ENCODE measurements around the gene COQ3. TPM values are rescaled to one million over a fixed set of nuclear protein-coding genes. Genes with fewer than 3 reads are reported as not detected.
A peak's percentile ranks its signal among the peaks of the same experiment; 100 is the strongest.
"Not testable (repeated sequence)": the region's sequence is repeated elsewhere in the genome, so short reads cannot be mapped to it uniquely, and the experiment has no call there.

The COQ3 gene
- total and polyA plus RNA-seq, 8 donors, result 3.3 to 12.7 (median 11.0) TPM

- intact Hi-C loops (cut with DNase I), result no loop called here
- Histone ChIP-seq H3K36me3 (no peaks in the 10 kb centered on the region), H3K4me1 (no peaks in the 10 kb centered on the region), H3K27me3 (peaks cover 0 to 12% of the 10 kb centered on the region in 2 donors), H3K27ac (no peak overlapping the region), H3K9me3 (no peaks in the 10 kb centered on the region), H3K4me3 (no peak overlapping the region)
- no peak for TF ChIP-seq CTCF (IDR thresholded peaks at IDR 0.05)
- ATAC-seq, result no peak
- no peak for DNase-seq
Measured at GRCh38 chr6:99338188-99338587, 55.8 kb downstream of the COQ3 start.

GRCh38 chr6:99335298-99335697 is 58.7 kb downstream of the COQ3 start:
- H3K36me3 ChIP-seq; ATAC-seq; H3K27ac ChIP-seq; H3K4me3 ChIP-seq; intact Hi-C loops (cut with DNase I); H3K9me3 ChIP-seq; DNase-seq; H3K4me1 ChIP-seq: not testable (repeated sequence)
- peaks cover 0 to 12% of the 10 kb centered on the region in 2 donors for H3K27me3 ChIP-seq

- Histone ChIP-seq H3K4me3 (no peak overlapping the region), H3K4me1 (no peaks in the 10 kb centered on the region), H3K27me3 (peaks cover 0 to 12% of the 10 kb centered on the region in 2 donors), H3K9me3 (no peaks in the 10 kb centered on the region), H3K36me3 (no peaks in the 10 kb centered on the region), H3K27ac (no peak overlapping the region)
- DNase-seq, result peak in 1 of 4 donors; percentile 29
- peak; percentile 87 for ATAC-seq
- TF ChIP-seq CTCF (IDR thresholded peaks at IDR 0.05), result peak in 1 of 2 donors; percentile 28
- intact Hi-C loops (cut with DNase I), result no loop called here
Measured at GRCh38 chr6:99334526-99335127, 59.4 kb downstream of the COQ3 start.

- no peak overlapping the region for H3K4me3 ChIP-seq
- intact Hi-C loops (cut with DNase I), result no loop called here
- DNase-seq (no peak), ATAC-seq (no peak)
- TF ChIP-seq CTCF (IDR thresholded peaks at IDR 0.05), result no peak
- H3K4me1 ChIP-seq, result no peaks in the 10 kb centered on the region
- no peaks in the 10 kb centered on the region for H3K27me3 ChIP-seq
- no peaks in the 10 kb centered on the region for H3K9me3 ChIP-seq
- no peaks in the 10 kb centered on the region for H3K36me3 ChIP-seq
- H3K27ac ChIP-seq, result no peak overlapping the region
Measured at GRCh38 chr6:99333068-99333467, 60.9 kb downstream of the COQ3 start.

GRCh38 chr6:99331531-99331930 is 62.5 kb downstream of the COQ3 start:
- H3K4me3 ChIP-seq, result no peak overlapping the region
- intact Hi-C loops (cut with DNase I), result no loop called here
- TF ChIP-seq CTCF (IDR thresholded peaks at IDR 0.05), result no peak
- H3K4me1 ChIP-seq, result no peaks in the 10 kb centered on the region
- ATAC-seq (no peak), DNase-seq (no peak)
- H3K36me3 ChIP-seq, result no peaks in the 10 kb centered on the region
- no peak overlapping the region for H3K27ac ChIP-seq
- H3K9me3 ChIP-seq, result no peaks in the 10 kb centered on the region
- H3K27me3 ChIP-seq, result no peaks in the 10 kb centered on the region

- peak; percentile 90 for ATAC-seq
- H3K27ac ChIP-seq, result no peak overlapping the region
- no peaks in the 10 kb centered on the region for H3K27me3 ChIP-seq
- H3K9me3 ChIP-seq, result no peaks in the 10 kb centered on the region
- no peak overlapping the region for H3K4me3 ChIP-seq
- H3K4me1 ChIP-seq, result no peaks in the 10 kb centered on the region
- TF ChIP-seq CTCF (IDR thresholded peaks at IDR 0.05), result peak; percentile 61 to 66
- intact Hi-C loops (cut with DNase I), result no loop called here
- peak in 2 of 4 donors; percentile 37 to 55 for DNase-seq
- H3K36me3 ChIP-seq, result no peaks in the 10 kb centered on the region
Measured at GRCh38 chr6:99330159-99330558, 63.8 kb downstream of the COQ3 start.
